GM12872 (cell line): ENCODE results near the gene SLC1A1.

Source experiments
- TF ChIP-seq, protein P1 (sequence below): IDR thresholded peaks from 3 replicates; pipeline ENCODE4 v1.5.1; 2011; ENCODE audit warnings: low read depth, mild to moderate bottlenecking, low read length, moderate library complexity; ENCODE audit not compliant: insufficient read depth

Gene SLC1A1

GRCh38 chr9:4496497-4496896, 6.2 kb downstream of the SLC1A1 start:
- TF ChIP-seq, protein P1, sequence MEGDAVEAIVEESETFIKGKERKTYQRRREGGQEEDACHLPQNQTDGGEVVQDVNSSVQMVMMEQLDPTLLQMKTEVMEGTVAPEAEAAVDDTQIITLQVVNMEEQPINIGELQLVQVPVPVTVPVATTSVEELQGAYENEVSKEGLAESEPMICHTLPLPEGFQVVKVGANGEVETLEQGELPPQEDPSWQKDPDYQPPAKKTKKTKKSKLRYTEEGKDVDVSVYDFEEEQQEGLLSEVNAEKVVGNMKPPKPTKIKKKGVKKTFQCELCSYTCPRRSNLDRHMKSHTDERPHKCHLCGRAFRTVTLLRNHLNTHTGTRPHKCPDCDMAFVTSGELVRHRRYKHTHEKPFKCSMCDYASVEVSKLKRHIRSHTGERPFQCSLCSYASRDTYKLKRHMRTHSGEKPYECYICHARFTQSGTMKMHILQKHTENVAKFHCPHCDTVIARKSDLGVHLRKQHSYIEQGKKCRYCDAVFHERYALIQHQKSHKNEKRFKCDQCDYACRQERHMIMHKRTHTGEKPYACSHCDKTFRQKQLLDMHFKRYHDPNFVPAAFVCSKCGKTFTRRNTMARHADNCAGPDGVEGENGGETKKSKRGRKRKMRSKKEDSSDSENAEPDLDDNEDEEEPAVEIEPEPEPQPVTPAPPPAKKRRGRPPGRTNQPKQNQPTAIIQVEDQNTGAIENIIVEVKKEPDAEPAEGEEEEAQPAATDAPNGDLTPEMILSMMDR = no peak

GRCh38 chr9:4497395-4497794, 7.1 kb downstream of the SLC1A1 start:
- TF ChIP-seq, protein P1 = no peak

DNA sequence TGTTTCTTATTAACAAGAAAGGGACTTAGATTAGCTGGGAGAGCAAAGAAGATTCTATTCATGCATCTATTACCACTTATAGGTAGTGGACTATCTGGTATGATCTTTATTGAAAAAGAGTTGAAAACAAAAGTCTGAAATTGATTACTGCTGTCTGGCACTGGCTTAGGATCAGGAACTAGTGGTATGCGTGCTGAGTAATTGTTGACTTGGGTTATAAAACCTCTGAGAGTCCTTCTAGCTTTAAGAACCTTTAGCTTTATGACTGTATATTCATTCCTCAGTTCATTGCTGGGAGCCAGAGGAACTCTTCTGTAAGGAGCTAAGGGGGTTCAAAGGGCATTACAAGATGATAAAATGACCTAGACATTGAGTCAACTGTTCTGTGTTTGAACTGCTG, 7.6 kb downstream of the SLC1A1 start:
- TF ChIP-seq, protein P1 = no peak

- TF ChIP-seq, protein P1 = no peak
These were observed 9.6 kb downstream of the SLC1A1 start for GRCh38 chr9:4499917-4500316.

DNA sequence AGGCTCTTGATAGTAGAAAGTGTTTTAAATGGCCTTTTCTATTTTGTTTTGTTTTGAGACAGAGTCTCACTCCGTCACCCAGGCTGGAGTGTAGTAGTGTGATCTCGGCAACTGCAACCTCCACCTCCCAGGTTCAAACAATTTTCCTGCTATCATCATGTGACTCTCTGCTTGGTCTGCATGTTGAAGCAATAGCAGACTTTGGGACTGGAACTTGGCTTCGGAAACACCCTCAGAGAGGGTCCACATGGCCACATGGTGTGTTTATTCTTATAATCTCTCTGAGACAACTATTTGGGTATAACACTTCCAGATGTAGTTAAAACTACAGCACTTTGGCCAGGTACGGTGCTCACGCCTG, 10.9 kb downstream of the SLC1A1 start:
- TF ChIP-seq, protein P1 = no peak

DNA sequence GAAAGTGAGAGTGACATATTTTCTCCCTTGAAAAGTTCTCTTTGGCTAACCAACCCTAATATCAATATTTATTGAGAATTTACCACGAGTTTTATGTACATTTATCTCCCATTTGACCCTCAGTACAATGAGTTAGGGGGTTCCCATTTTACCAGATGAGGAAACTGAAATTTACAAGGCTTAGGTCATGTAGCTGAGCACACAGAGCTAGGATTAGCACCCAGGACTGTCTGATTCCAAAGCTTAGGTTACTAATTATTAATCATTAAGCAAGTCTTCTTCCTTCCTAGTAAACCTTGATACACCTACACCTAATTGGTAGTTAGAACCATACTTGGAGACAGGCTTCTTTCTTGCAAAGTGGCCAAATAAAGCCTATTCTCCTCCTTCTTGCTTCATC, 12.2 kb downstream of the SLC1A1 start:
- TF ChIP-seq, protein P1 = no peak

- TF ChIP-seq, protein P1 = no peak
These were observed 12.8 kb downstream of the SLC1A1 start for GRCh38 chr9:4503103-4503502.

DNA sequence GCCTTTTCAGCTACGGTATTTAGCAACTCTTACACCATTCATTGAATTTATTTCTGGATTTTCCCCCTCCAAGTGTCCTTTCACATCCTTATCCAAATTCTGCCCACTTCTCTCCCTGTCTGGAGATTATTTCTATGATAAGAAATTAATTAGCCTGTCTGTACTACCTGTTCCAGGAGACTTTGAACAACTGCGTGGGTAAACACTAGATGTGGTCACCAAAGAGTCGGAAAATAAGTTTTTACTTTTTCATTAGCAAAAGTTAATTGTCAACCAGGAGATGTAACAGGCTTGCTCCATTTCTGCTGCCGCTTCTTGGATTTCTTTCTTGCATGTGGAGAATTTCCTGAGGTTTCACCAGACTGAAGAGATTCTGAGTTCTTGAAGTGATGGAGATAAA, 14.0 kb downstream of the SLC1A1 start:
- TF ChIP-seq, protein P1 = no peak
